GM23338 (cell line): ENCODE measurements around the gene BPTF. TPM values are rescaled to one million over a fixed set of nuclear protein-coding genes. Genes with fewer than 3 reads are reported as not detected.
"Not testable (repeated sequence)": the region's sequence is repeated elsewhere in the genome, so short reads cannot be mapped to it uniquely, and the experiment has no call there.

Experiments used
- ATAC-seq: fragments of 200-7000 bp; cut with Tn5 transposase; 3 replicates; pipeline ENCODE4 v1.9.1; 2020
- DNase-seq: peaks from one replicate; pipeline ENCODE4 v3.0.0-alpha.2; 2015; ENCODE audit warnings: low spot score
- H2AFZ ChIP-seq: fragments of 200-600 bp; sonication (generic); 2 replicates; pipeline ENCODE4 v1.8.0; 2016; ENCODE audit warnings: antibody characterized with exemption, mild to moderate bottlenecking, moderate library complexity
- H3F3A ChIP-seq: fragments of 200-600 bp; sonication (generic); replicated peaks from 2 replicates; pipeline ENCODE4 v1.8.0; 2017; ENCODE audit warnings: antibody characterized with exemption, mixed run types, low read depth
- H3K27ac ChIP-seq: fragments of 200-600 bp; sonication (generic); 2 replicates; pipeline ENCODE4 v1.6.1; 2016; ENCODE audit warnings: low read depth
- H3K27me3 ChIP-seq: fragments of 200-600 bp; sonication (generic); 2 replicates; pipeline ENCODE4 v1.8.0; 2016; ENCODE audit warnings: mild to moderate bottlenecking, mixed run types, moderate library complexity; ENCODE audit not compliant: insufficient read depth
- H3K36me3 ChIP-seq: fragments of 200-600 bp; sonication (generic); 2 replicates; pipeline ENCODE4 v1.8.0; 2016; ENCODE audit warnings: mild to moderate bottlenecking; ENCODE audit not compliant: insufficient read depth
- H3K4me1 ChIP-seq: fragments of 200-600 bp; sonication (generic); 2 replicates; pipeline ENCODE4 v1.8.0; 2016; ENCODE audit warnings: mild to moderate bottlenecking, moderate library complexity; ENCODE audit not compliant: insufficient read depth
- H3K4me2 ChIP-seq: fragments of 200-600 bp; sonication (generic); 2 replicates; pipeline ENCODE4 v1.7.1; 2017; ENCODE audit warnings: mixed run types
- H3K4me3 ChIP-seq: fragments of 200-600 bp; sonication (generic); 2 replicates; pipeline ENCODE4 v1.6.1; 2016; ENCODE audit warnings: mixed run types
- H3K79me2 ChIP-seq: fragments of 200-600 bp; sonication (generic); replicated peaks from 2 replicates; pipeline ENCODE4 v1.8.0; 2017; ENCODE audit warnings: mild to moderate bottlenecking; ENCODE audit not compliant: insufficient read depth
- H3K9me2 ChIP-seq: fragments of 200-600 bp; sonication (generic); 2 replicates; pipeline ENCODE4 v1.8.0; 2017; ENCODE audit not compliant: insufficient read depth
- H4K20me1 ChIP-seq: fragments of 200-600 bp; sonication (generic); replicated peaks from 2 replicates; pipeline ENCODE4 v1.8.0; 2017; ENCODE audit warnings: mild to moderate bottlenecking; ENCODE audit not compliant: insufficient read depth
- H3K27ac Mint-ChIP-seq: 2 replicates; pipeline ENCODE4 v1.8.0; 2020; ENCODE audit warnings: inconsistent platforms, mild to moderate bottlenecking, moderate library complexity, mixed read lengths
- H3K27me3 Mint-ChIP-seq: 3 replicates; pipeline ENCODE4 v1.8.0; 2022; ENCODE audit warnings: low read depth, mild to moderate bottlenecking, moderate library complexity, mixed read lengths, inconsistent platforms; ENCODE audit not compliant: insufficient read depth, poor library complexity
- H3K36me3 Mint-ChIP-seq: 3 replicates; pipeline ENCODE4 v1.8.0; 2021; ENCODE audit warnings: low read depth, mild to moderate bottlenecking, inconsistent platforms, moderate library complexity, mixed read lengths
- H3K4me1 Mint-ChIP-seq: 3 replicates; pipeline ENCODE4 v1.8.0; 2020; ENCODE audit warnings: mild to moderate bottlenecking, inconsistent platforms, mixed read lengths
- H3K4me3 Mint-ChIP-seq: 3 replicates; pipeline ENCODE4 v1.8.0; 2021; ENCODE audit warnings: moderate library complexity, mild to moderate bottlenecking, inconsistent platforms, mixed read lengths
- H3K9me3 Mint-ChIP-seq: 3 replicates; pipeline ENCODE4 v1.8.0; 2020; ENCODE audit warnings: moderate library complexity, mild to moderate bottlenecking, inconsistent platforms, mixed read lengths
- CTCF ChIP-seq, 2 experiments: fragments of 200-600 bp in 1 of 2; sonication (generic) in 1 of 2; conservative IDR thresholded peaks; 2 replicates each; pipeline versions ENCODE4 v1.5.1 to v1.6.1; 2016 to 2017; ENCODE audit warnings: antibody characterized with exemption in 2 of 2, low read depth in 2 of 2, mild to moderate bottlenecking in 2 of 2, moderate library complexity in 1 of 2
- ETS1 ChIP-seq: IDR thresholded peaks from 2 replicates; pipeline ENCODE4 v1.6.1; 2016; ENCODE audit warnings: antibody characterized with exemption
- EZH2 ChIP-seq: fragments of 200-600 bp; sonication (generic); IDR thresholded peaks from one replicate; pipeline ENCODE4 v1.8.0; 2017; ENCODE audit warnings: antibody characterized with exemption, mild to moderate bottlenecking, low read depth; ENCODE audit not compliant: unreplicated experiment
- JUNB ChIP-seq: IDR thresholded peaks from one replicate; pipeline ENCODE4 v1.6.1; 2016; ENCODE audit warnings: antibody characterized with exemption; ENCODE audit not compliant: unreplicated experiment
- NANOG ChIP-seq: IDR thresholded peaks from 2 replicates; pipeline ENCODE4 v1.6.1; 2016; ENCODE audit warnings: antibody characterized with exemption, borderline replicate concordance
- POLR2AphosphoS5 ChIP-seq: IDR thresholded peaks from 2 replicates; pipeline ENCODE4 v1.6.1; 2016; ENCODE audit warnings: antibody characterized with exemption, low read depth
- REST ChIP-seq: IDR thresholded peaks from one replicate; pipeline ENCODE4 v1.6.1; 2018; ENCODE audit warnings: antibody characterized with exemption; ENCODE audit not compliant: unreplicated experiment
- STAT1 ChIP-seq: IDR thresholded peaks from one replicate; pipeline ENCODE4 v1.6.1; 2016; ENCODE audit warnings: antibody characterized with exemption; ENCODE audit not compliant: unreplicated experiment
- ZNF331 ChIP-seq: fragments of 250-450 bp; sonication (Bioruptor Pico); IDR thresholded peaks from 2 replicates; pipeline ENCODE4 v1.5.0; 2020; ENCODE audit warnings: low read depth, mild to moderate bottlenecking, moderate library complexity
- polyA plus RNA-seq: library from polyadenylated mRNA; unstranded; fragments of >200 nt; fragmentation: Nextera tagmentation; extraction: Ambion mirVana; gene quantifications from 2 replicates; pipeline ENCODE4 v1.2.1, GENCODE V29; 2016
- total RNA-seq: library from RNA; depleted of rRNA; stranded (reverse); fragments of >200 nt; shearing (Covaris generic); gene quantifications from 2 replicates; pipeline ENCODE4 v1.2.3, GENCODE V29; 2014

BPTF gene
- total and polyA plus RNA-seq, 2 experiments from 2014 or later: 161 to 179 TPM

- TF ChIP-seq CTCF (conservative IDR thresholded peaks at IDR 0.05; ENCODE audit: low read depth in 2 of 2) (no peak), REST (no peak), STAT1 (no peak), POLR2AphosphoS5 (no peak), EZH2 (no peak), NANOG (no peak), ETS1 (no peak), JUNB (no peak)
These were observed 189.9 kb downstream of the BPTF start (continued) for GRCh38 chr17:68015081-68015723.

- H3K4me3 Mint-ChIP-seq: no peak overlapping the region
- peaks cover 33% of the 10 kb centered on the region for H3K27me3 Mint-ChIP-seq
- ATAC-seq (no peak), DNase-seq (no peak)
- H3K4me1 Mint-ChIP-seq: 0 out of 3 replicates have a peak, but pooled peaks cover 4% of the 10 kb centered on the region
- Histone ChIP-seq H3K4me2 (no peak overlapping the region), H3K4me1 (peaks cover 6% of the 10 kb centered on the region), H3K27me3 (no peaks in the 10 kb centered on the region), H3K9me2 (no peaks in the 10 kb centered on the region), H2AFZ (no peak overlapping the region), H4K20me1 (no peaks in the 10 kb centered on the region), H3F3A (peaks cover 2% of the 10 kb centered on the region; the same call in 1 of the 2 replicates), H3K36me3 (no peaks in the 10 kb centered on the region), H3K27ac (peak overlapping the region; percentile 50; the same call in 1 of the 2 replicates), H3K79me2 (no peaks in the 10 kb centered on the region), H3K4me3 (no peak overlapping the region)
- H3K36me3 Mint-ChIP-seq: no peaks in the 10 kb centered on the region
- no peak overlapping the region for H3K27ac Mint-ChIP-seq
- TF ChIP-seq EZH2: no peak
- no peak for TF ChIP-seq ZNF331 (CRISPR knock-in tag)
- no peak for TF ChIP-seq REST
- no peak for TF ChIP-seq STAT1
- no peak for TF ChIP-seq POLR2AphosphoS5
- peaks cover 5% of the 10 kb centered on the region; the same call in 2 of the 3 replicates for H3K9me3 Mint-ChIP-seq
These were observed 191.5 kb downstream of the BPTF start for GRCh38 chr17:68016838-68017237.

GRCh38 chr17:68018493-68018892, 193.2 kb downstream of the BPTF start:
- H3K27me3 Mint-ChIP-seq: peaks cover 30% of the 10 kb centered on the region
- H3F3A ChIP-seq, H3K36me3 ChIP-seq, H3K9me3 Mint-ChIP-seq, H3K4me3 ChIP-seq, H3K36me3 Mint-ChIP-seq, H4K20me1 ChIP-seq, H3K4me1 Mint-ChIP-seq, H3K27ac ChIP-seq, H3K27me3 ChIP-seq, H3K79me2 ChIP-seq, H3K4me1 ChIP-seq, H3K4me2 ChIP-seq, H3K27ac Mint-ChIP-seq, H2AFZ ChIP-seq, ATAC-seq, DNase-seq, H3K9me2 ChIP-seq, H3K4me3 Mint-ChIP-seq: not testable (repeated sequence)
